GM12801 (cell line): ENCODE measurements around the gene HOOK1.

Source experiments
- TF ChIP-seq, protein P1 (sequence below): IDR thresholded peaks from one replicate; pipeline ENCODE4 v1.5.1; 2011; ENCODE audit warnings: control low read depth; ENCODE audit not compliant: insufficient read length; ENCODE audit errors: extremely low read depth

HOOK1 gene

GRCh38 chr1:59879574-59879973, 64.8 kb downstream of the HOOK1 start:
- TF ChIP-seq, protein P1, sequence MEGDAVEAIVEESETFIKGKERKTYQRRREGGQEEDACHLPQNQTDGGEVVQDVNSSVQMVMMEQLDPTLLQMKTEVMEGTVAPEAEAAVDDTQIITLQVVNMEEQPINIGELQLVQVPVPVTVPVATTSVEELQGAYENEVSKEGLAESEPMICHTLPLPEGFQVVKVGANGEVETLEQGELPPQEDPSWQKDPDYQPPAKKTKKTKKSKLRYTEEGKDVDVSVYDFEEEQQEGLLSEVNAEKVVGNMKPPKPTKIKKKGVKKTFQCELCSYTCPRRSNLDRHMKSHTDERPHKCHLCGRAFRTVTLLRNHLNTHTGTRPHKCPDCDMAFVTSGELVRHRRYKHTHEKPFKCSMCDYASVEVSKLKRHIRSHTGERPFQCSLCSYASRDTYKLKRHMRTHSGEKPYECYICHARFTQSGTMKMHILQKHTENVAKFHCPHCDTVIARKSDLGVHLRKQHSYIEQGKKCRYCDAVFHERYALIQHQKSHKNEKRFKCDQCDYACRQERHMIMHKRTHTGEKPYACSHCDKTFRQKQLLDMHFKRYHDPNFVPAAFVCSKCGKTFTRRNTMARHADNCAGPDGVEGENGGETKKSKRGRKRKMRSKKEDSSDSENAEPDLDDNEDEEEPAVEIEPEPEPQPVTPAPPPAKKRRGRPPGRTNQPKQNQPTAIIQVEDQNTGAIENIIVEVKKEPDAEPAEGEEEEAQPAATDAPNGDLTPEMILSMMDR, result no peak

GRCh38 chr1:59879996-59880505, 65.3 kb downstream of the HOOK1 start:
- TF ChIP-seq, protein P1, result no peak

DNA sequence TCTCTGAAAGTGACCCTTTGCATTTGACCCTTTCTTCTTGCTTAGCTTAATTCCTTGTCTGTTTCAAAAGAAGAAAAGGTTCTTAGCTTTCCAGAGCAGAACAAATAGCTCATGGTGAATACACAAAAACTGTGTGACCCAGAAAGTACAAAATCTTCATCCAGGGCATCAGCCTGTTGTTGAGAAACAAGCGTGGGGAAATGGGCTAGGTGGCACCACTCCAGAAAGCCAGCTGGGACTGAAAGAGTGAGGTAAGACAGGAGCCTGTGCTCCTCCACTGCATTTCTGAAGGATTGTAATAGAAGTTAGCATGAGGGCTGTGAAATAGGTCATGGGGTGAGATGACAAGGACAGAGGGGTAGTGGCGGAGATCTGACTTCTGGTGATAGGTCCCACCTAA, 66.0 kb downstream of the HOOK1 start:
- TF ChIP-seq, protein P1, result no peak

GRCh38 chr1:59885160-59885832, 70.5 kb downstream of the HOOK1 start:
- TF ChIP-seq, protein P1, result no peak

DNA sequence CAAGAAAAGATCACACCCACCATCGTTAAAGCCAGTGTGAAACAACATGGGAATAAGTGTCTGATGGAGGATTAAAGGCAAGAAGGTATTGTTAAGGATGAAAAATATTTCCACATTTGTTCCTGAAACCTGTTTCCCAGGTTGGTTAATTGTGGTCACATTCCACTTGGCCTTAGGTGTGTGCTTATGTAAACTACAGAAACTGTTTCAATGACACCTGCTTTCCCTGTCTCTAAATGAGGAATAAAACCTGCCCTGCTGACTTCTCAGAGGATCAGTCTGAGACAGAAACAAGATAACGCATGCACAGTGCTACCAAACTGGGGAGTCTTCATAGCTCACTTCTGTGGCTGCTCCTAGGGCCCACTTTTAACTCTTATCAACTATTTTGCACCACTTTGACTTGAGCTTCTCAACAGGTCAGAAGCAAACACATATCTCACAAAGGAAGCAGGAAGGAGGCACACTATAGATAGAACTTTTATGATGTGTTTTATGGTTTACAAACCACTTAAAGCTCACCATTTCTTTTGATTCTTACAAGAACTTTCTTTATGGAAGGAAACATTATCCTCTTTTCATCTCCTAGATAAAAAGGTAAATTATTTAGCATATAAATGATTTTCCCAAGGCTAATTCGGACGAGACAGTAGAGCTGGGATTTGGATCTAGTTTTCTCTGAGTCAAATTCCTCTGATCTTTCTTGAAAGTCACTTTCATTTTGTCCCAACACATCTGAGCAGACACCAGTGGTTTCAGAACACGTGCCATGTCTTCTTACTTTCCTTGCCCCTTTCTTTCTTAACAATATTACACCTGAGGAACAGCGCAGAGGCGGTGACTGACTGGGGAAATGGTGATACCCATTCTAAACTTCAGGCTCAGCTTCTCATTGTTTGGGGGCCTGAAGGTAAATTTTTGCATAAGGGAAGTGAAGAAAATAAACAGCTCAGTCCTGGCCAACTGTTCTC, 78.4 kb downstream of the HOOK1 start:
- TF ChIP-seq, protein P1, result no peak

DNA sequence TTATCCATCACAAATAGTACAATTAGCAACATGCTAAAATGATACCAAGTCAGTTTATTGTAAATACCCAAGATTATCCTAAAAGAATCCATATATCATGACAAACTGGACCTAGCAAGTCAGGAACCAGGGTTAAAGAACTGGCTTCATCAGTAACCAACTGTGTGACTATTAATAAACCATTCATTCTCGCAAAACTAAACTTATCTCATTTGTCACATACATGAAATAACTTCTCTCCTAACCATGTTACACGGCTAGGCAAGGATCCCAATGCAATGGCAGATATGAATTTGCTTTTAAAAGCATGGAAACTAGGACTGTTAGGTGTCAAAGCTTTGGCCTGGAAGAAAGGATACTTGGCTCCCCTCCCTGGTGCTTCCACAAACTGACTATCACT, 82.4 kb downstream of the HOOK1 start:
- TF ChIP-seq, protein P1, result no peak

DNA sequence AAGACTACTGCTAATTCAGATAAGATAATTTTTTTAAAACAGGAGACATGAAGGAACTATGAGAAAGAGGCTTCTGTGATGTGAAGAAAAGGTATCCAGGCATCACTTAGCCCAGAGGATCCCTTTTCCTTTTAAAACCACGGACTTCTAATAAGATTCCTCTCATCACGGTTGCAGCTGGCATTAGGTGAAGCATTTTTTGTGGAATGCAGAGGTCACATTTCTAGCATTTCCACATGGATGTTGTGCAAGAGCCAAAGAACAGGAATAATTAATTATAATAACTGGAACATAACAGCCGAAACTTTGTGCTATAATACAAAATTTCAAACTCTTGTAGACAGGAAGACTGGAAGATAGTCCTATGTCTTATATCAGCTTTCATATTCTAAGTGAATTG, 84.2 kb downstream of the HOOK1 start:
- TF ChIP-seq, protein P1, result no peak
